K562 (cell line): ENCODE data around the gene BMP8B. TPM values are rescaled to one million over a fixed set of nuclear protein-coding genes. Genes with fewer than 3 reads are reported as not detected.

Experiments
- ARID3B ChIP-seq: fragments of 250-450 bp; sonication (Bioruptor Pico); IDR thresholded peaks from 2 replicates; pipeline ENCODE4 v1.4.0; 2020; ENCODE audit warnings: borderline replicate concordance
- ATF3 ChIP-seq, 2 experiments: fragments of 450-650 bp in 1 of 2; sonication (generic) in 1 of 2; formaldehyde crosslinking in 1 of 2; IDR thresholded peaks in 1 of 2; conservative IDR thresholded peaks in 1 of 2; 2 replicates each; pipeline versions ENCODE4 v1.6.1 to v1.8.1; 2016 to 2023; ENCODE audit warnings: mild to moderate bottlenecking in 2 of 2, moderate library complexity in 2 of 2, inconsistent platforms in 1 of 2, missing genetic modification reagents in 1 of 2
- C11orf30 ChIP-seq: fragments of 450-650 bp; IDR thresholded peaks from 2 replicates; pipeline ENCODE4 v1.6.1; 2016; ENCODE audit warnings: low read depth, mild to moderate bottlenecking
- ELK3 ChIP-seq: fragments of 450-650 bp; formaldehyde crosslinking; IDR thresholded peaks from 2 replicates; pipeline ENCODE4 v1.4.0; 2020; ENCODE audit warnings: mild to moderate bottlenecking
- FOXM1 ChIP-seq, 2 experiments: fragments of 450-650 bp in 1 of 2; sonication (generic) in 1 of 2; formaldehyde crosslinking in 1 of 2; IDR thresholded peaks; 2 replicates each; pipeline versions ENCODE4 v1.6.1 to v1.9.0; 2017 to 2022; ENCODE audit warnings: low read depth in 2 of 2, mild to moderate bottlenecking in 2 of 2, missing genetic modification reagents in 1 of 2, moderate library complexity in 1 of 2
- HDAC1 ChIP-seq, 2 experiments: fragments of 450-650 bp; IDR thresholded peaks; 2 replicates each; pipeline ENCODE4 v1.6.1; 2016 to 2017; ENCODE audit warnings: inconsistent platforms in 1 of 2, mild to moderate bottlenecking in 1 of 2, moderate library complexity in 1 of 2
- MYC ChIP-seq, 2 experiments: fragments of 250-450 bp in 1 of 2; sonication (Bioruptor Pico) in 1 of 2; IDR thresholded peaks; 2 replicates each; pipeline versions ENCODE4 v1.5.1 to v1.6.1; 2012 to 2021; ENCODE audit warnings: low read depth in 2 of 2, borderline replicate concordance in 1 of 2, improper control_type of control experiment in 1 of 2, low read length in 1 of 2, mild to moderate bottlenecking in 1 of 2, moderate library complexity in 1 of 2
- NUFIP1 ChIP-seq: fragments of 450-650 bp; IDR thresholded peaks from 2 replicates; pipeline ENCODE4 v1.6.1; 2018; ENCODE audit not compliant: partially characterized antibody
- PATZ1 ChIP-seq: fragments of 250-450 bp; sonication (Bioruptor Pico); IDR thresholded peaks from 2 replicates; pipeline ENCODE4 v1.5.0; 2020; ENCODE audit warnings: mild to moderate bottlenecking, borderline replicate concordance
- SMAD1 ChIP-seq: fragments of 150-350 bp; IDR thresholded peaks from 2 replicates; pipeline ENCODE4 v1.6.1; 2014; ENCODE audit warnings: low read length, low read depth; ENCODE audit not compliant: partially characterized antibody
- SNRNP70 ChIP-seq: fragments of 200-400 bp; formaldehyde crosslinking; optimal IDR thresholded peaks from 2 replicates; pipeline ENCODE3; 2017; ENCODE audit warnings: low read depth, low read length
- SREBF2 ChIP-seq: sonication (generic); formaldehyde crosslinking; IDR thresholded peaks from 2 replicates; pipeline ENCODE4 v1.4.0; 2020; ENCODE audit warnings: mild to moderate bottlenecking, missing genetic modification reagents
- TEAD1 ChIP-seq, 2 experiments: fragments of 450-650 bp in 1 of 2; sonication (generic) in 1 of 2; formaldehyde crosslinking; IDR thresholded peaks; 2 replicates each; pipeline versions ENCODE4 v1.4.0 to v1.8.0; 2020 to 2022; ENCODE audit warnings: mild to moderate bottlenecking in 2 of 2, missing genetic modification reagents in 1 of 2
- ZNF592 ChIP-seq: fragments of 450-650 bp; IDR thresholded peaks from 2 replicates; pipeline ENCODE4 v1.6.1; 2017; ENCODE audit warnings: antibody characterized with exemption, mild to moderate bottlenecking
- polyA plus RNA-seq, 8 experiments: library from polyadenylated mRNA; depleted of rRNA in 4 of 8; stranded (reverse) in 5 of 8; unstranded in 3 of 8; fragments of >200 nt; fragmentation: Nextera tagmentation in 2 of 8; fragmentation: Illumina TruSeq in 1 of 8; extraction: Ambion mirVana in 2 of 8; extraction: Trizol in 1 of 8; gene quantifications; 2 replicates each; pipeline versions ENCODE4 v1.2.1 to v1.2.3, GENCODE V29; 2011 to 2014; ENCODE audit warnings: inconsistent platforms in 1 of 8, missing spikeins in 1 of 8
- total RNA-seq, 7 experiments: library from RNA; depleted of rRNA in 6 of 7; stranded (reverse); fragments of >200 nt in 6 of 7; fragmentation: Illumina TruSeq in 2 of 7; extraction: Trizol in 2 of 7; gene quantifications; 2 replicates each; pipeline versions ENCODE4 v1.2.1 to v1.2.3, GENCODE V29; 2011 to 2021; ENCODE audit warnings: low replicate concordance in 1 of 7

The BMP8B gene
- total and polyA plus RNA-seq, 9 of the 15 experiments (the other 6 are each of a cell fraction or from before 2014, with no cell fraction given): 0.03 to 0.33 (median 0.14) TPM

- TF ChIP-seq SMAD1 (peak; percentile 70), FOXM1 (IDR thresholded peaks at IDR 0.05; ENCODE audit: low read depth) (peak; percentile 84), FOXM1 (CRISPR knock-in tag; IDR thresholded peaks at IDR 0.05; ENCODE audit: low read depth) (no peak), MYC (IDR thresholded peaks at IDR 0.05; ENCODE audit: low read depth, low read length) (peak; percentile 76), MYC (CRISPR knock-in tag; IDR thresholded peaks at IDR 0.05; ENCODE audit: borderline replicate concordance, low read depth) (no peak), ELK3 (CRISPR knock-in tag) (no peak), NUFIP1 (no peak), ZNF592 (no peak; the same call in 1 of the 2 replicates), C11orf30 (peak; percentile 94), SREBF2 (no peak), HDAC1 (IDR thresholded peaks at IDR 0.05) (peak in 1 of 2 experiments; percentile 93; a peak in 3 of 4 replicates), SNRNP70 (no peak), ARID3B (no peak), PATZ1 (CRISPR knock-in tag) (no peak), TEAD1 (CRISPR knock-in tag; IDR thresholded peaks at IDR 0.05) (peak in 1 of 2 experiments; percentile 86; a peak in 1 of 4 replicates), ATF3 (IDR thresholded peaks at IDR 0.05) (peak; percentile 88), ATF3 (CRISPR knock-in tag; conservative IDR thresholded peaks at IDR 0.05) (peak; percentile 90; the same call in 1 of the 2 replicates)
Measured at GRCh38 chr1:39711104-39711965, 77.3 kb downstream of the BMP8B start (continued).
